A673 (cell line): ENCODE results near the gene CAPN7.

Source experiments
- CTCF ChIP-seq: fragments of 300-800, 200-600 bp; sonication (generic); conservative IDR thresholded peaks from 2 replicates; pipeline ENCODE4 v1.5.1; 2017; ENCODE audit warnings: low read depth, mild to moderate bottlenecking, antibody characterized with exemption, low read length, moderate library complexity, mixed read lengths
- EZH2 ChIP-seq: fragments of 200-600 bp; sonication (generic); IDR thresholded peaks from 2 replicates; pipeline ENCODE4 v1.6.1; 2017; ENCODE audit warnings: borderline replicate concordance, low read depth, mild to moderate bottlenecking, mixed read lengths, antibody characterized with exemption, low read length; ENCODE audit not compliant: poor library complexity, severe bottlenecking

DNA sequence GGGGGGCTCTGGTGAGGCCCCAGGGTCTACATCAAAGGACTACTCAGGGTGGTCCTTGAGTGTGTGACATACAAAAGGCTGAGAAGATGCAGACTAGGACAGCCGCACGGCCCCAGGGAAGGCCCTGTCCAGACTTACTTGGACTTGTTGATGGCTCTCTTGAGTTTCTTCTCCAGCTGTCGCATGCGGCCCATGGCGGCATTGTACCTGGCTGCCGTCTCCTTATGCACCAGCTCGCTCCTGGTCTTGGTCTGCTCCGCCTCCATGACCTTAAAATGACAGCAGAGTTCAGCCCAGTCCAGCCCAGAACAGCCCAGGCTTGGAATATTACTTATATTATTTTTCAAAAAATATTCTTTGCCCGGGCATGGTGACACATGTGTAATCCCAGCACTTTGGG lies 56.0 kb downstream of the CAPN7 start:
- no peak for TF ChIP-seq CTCF
- no peak for TF ChIP-seq EZH2
